DMS114 treated with DMSO at 0.1 percent for 48 hours (cell line): ENCODE data around the gene NFATC2.
"Not testable (repeated sequence)": the region's sequence is repeated elsewhere in the genome, so short reads cannot be mapped to it uniquely, and the experiment has no call there.

Experiments used
- DNase-seq: peaks from one replicate; lab custom pipeline; 2025; ENCODE audit not compliant: unreplicated experiment; lab: John Stamatoyannopoulos, UW

NFATC2 gene

DNA sequence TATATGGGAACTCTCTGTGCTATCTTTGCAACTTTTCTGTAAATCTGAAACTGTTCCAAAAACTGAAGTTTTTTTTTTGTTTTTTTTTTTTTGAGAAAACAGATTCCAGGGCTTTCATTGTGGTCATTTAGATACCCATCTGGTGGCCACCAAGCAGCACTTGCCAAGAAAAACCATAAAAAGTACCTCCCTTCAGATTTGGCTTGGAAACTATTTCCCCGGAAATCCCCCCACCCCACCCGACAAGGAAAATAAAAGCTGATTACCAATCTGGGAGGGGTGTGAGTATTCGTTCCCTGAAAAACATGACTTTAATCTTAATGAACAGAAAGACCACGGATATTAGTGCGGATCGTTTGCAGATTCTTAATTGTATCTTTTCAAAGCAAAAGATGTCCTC, 1.9 kb downstream of the NFATC2 start:
- DNase-seq = no peak

DNA sequence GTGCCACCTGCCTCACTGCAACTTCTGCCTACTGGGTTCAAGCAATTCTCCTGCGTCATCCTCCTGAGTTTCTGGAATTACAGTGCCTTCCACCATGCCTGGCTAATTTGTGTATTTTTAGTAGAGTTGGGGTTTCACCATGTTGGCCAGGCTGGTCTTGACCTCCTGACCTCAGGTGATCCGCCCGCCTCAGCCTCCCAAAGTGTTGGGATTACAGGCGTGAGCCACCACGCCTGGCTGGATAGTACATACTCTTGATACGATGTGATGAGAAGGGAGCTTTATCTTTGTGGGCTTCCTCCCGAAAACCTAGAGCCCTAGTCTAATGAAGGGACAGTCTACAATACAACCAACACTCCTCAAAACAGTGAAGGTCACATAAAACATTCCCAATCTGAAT, 2.4 kb downstream of the NFATC2 start:
- DNase-seq = not testable (repeated sequence)

DNA sequence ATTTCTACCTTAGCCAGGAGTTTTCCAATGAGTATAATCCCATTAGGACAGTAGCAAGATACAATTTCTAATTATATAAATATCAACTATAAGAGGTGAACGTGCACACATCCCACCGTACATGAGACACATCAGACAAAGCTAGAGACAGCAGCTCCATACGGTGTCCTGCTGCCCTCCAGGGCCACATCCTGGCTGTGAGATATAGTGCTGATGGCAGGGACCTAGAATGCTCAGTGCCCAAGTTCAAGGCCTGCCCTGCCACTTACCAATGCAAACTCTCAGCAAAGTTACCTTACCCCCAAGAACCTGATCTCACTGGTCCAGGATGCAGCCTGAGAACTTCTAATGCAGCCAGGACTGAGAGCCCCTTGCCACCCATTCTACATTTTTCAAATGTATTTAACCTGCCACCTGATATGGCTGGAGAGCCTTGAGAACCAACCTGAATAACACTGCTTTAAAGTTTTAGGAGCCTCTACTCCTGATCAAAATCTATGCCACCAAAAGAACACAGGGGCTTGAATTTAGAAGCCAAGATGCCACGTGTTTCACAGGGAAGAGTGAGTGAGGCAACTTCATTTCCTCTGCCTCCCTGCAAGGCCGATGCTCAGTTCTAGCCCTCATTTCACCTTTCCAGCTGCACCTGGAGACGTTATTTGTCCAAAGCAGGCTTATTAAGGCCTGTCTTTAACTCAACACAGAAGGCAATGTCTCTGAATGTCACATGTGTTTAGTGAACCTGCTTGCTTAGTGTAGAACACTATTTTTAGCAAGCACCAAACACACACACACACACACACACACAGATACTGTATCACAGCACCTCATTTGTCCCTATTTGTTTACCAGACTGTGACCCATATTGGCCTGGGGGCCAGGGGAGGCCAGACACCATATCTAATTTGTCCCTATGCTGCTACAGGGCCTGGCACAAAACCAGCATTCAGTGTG, 6.1 kb downstream of the NFATC2 start:
- DNase-seq = no peak

DNA sequence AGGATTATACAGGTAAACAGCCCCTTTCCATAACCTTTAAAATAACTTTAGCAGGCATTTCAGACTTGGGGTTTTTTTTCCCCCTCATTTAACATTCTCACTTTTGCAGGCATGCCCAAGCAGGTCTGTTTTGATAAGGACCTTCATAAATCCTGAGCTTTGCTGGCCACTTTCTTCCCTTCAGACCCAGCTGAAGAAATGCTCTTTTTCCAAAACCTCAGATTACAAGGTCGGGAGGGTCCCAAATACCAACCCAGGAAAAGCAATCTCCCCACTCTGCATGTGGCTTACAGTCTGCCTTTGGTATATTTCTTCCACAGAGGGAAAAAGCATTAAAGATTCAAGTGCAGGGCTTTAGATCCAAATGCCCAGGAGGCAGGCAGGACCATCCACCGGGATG, 6.8 kb downstream of the NFATC2 start:
- DNase-seq = no peak

DNA sequence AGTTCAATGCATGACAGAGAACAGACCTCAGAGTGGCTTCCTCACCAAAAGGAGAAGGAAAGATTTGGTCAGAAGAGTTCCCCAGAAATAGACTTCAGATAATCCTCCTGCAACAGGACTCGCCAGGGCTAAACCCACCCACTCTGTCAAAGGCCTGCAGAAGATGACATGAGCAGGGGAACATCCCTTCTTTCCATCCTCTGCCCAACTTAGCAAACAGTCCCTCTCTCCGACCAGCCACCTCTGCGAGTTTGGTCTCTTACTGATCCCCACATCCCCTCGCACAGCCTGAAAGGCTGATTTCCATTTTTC, 7.5 kb downstream of the NFATC2 start:
- DNase-seq = no peak

DNA sequence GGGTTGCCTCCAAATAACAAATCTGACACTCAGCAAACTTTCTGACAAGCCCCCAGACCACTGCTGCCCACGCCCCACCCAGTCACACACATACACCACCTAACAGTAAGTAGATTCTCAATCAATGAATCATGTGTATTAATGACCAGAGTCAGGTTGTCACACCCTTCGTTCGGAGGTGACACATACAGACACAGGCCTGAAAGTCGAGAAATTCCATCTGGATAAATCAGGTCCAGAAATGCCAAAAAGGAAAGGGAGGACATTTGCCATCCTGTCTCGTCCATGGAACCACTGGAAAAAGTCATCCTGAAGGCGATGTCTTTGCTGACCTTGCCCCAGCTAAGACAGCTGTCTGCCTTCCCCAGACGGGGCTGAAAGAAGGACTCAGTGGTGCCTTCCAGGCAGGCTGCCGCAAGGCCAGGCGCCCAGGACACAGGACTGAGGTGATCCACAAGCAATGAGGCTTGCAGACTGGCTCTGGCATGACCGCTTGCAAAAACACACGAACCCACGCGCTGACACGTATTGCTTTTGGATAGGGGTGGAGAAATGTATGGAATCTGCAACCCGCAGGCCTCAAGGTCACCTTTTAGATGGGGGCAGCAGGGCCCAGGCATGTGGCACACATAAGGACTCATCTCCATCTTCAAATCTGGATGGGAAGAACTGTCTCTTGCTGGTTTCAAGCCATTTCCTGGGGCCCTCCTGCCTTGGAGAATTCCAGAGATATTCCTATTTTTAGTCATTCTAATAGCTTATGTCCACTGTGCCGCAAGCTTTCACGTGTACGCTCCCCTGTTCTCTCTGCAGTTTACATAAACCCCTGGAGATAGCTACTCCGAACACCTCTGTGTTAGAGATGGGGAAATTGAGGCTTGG, 9.0 kb downstream of the NFATC2 start:
- no peak for DNase-seq

DNA sequence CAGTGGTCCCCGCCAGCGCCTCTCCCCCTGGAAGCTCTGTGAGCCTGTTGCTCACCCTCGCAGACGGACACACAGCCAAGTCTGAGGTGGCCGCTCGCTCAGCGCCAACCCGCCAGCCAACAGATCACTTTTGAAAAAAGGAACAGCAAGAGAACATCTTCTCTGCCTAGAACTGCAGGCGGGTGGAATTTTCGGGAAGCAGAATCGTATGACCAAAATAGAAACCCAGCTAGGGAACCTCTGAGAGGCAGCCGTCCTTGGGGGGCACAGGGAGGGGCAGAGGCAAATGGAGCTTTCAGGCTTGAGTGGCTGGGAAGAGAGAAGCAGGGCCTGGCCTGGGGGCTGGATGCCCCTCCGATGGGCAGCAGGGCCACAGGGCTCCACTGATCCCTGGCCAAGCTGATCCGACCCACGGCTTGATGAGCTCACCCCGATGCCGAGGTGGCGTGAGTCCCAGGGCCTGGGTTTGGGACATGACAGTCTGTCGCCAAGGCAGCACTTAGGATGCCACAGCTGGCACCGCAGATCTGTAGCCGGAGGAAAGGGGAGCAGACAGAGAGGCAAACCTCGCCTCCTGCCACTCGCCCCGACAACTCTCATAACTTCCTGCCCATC, 9.8 kb downstream of the NFATC2 start:
- DNase-seq = no peak

DNA sequence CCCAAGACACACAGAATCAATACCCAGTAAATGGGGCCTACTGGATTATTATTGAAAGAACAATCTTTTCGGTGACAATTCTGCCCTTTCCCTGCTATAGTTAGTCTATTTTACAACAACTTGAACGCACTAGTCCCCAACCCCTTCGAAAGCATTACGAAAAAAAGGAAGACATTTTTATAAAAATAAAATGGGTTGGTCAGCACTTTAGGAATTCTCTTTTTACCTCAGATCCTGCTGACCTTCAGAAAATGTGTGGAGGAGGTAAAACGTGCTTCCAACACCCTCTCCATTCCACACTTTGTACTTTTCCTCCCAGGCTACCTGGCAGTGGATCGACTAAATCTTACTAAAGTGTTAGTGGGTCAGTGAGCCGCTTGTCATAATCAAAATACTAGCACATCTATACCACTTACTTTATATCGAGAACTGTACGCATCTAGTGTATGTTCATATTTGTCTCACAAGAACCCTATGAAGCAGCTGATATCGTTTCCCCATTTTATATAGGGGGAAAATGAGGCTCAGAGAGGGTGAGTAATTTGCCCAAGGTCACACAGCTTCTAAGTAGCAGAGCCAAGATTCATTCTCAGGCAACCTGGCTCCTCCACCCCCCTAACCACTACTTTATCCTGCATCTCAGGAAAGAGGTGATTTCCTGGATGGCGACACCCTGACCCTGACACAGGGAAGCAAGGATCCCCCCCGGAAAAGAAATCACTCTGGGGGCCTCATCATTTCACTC, 10.6 kb downstream of the NFATC2 start:
- no peak for DNase-seq

DNA sequence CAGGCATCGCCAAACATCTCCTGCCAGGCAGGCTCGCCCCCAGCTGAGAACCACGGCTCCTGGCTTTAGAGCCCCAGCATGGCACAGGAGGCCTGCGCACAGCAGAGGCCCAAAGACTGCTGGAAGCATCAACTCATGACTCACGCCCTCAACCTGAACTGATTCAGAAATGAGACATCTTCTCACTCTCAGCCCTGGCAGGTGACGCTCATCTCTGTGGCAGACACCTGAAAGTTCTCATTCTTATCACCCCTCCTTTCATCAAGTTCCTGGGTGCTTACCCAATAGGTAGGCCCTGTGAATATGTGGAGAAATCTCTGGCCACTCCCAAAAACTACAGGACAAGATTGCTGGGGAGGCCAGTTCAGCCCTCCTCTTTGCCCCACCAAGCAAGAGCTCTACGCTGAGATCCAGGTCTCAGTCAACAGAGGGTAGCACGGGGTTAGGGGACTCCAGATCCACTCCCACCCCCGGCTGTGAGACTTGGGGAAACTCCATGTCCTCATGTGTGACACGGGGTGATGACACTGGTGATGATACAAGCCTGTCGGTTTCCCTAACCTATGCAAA, 11.3 kb downstream of the NFATC2 start:
- DNase-seq = no peak

DNA sequence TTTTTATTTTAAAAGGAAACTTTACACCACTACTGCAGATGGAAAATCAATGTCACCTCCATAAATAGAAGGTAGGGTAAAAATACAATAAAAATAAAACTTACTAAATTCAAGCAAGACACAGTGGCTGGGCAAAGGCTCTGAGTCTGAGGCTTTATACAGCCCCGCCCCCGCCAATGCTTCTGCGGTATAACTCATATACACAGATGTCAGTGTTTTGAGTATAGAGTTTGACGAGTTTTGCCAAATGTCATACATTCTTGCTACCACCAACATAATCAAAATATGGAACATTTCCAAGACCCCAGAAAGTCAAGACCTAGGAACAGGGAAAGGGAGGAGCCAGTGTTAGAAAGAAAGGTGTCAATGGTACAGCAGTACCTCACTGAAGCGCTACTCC, 12.8 kb downstream of the NFATC2 start:
- DNase-seq = no peak

DNA sequence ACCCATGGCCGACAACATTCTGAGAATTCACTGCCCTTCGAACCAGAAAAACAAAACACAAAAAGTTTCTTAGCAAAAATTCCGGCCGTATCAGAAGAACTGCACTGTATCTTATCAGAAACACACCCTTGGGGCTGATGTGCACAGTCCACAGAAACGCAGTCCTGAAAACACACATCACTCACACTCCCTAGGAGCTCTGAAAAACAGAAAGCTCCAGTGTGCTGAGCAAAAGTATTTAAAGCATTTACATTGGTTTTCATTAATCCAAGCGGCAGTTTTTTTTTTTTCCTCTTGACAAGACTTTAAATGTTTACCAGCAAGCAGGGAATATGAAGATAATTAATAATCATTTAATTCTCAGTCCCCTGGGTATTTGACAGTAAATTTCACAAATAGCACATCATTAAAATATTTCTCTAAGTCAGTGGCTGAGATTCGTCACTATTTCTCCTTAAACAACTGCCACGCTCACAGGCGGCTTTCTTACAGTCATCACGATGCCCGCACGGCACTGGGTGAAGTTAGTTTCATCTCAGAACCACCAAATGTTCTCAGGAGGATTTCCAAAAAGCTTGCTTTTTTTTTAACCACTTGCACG, 13.3 kb downstream of the NFATC2 start:
- DNase-seq = no peak

DNA sequence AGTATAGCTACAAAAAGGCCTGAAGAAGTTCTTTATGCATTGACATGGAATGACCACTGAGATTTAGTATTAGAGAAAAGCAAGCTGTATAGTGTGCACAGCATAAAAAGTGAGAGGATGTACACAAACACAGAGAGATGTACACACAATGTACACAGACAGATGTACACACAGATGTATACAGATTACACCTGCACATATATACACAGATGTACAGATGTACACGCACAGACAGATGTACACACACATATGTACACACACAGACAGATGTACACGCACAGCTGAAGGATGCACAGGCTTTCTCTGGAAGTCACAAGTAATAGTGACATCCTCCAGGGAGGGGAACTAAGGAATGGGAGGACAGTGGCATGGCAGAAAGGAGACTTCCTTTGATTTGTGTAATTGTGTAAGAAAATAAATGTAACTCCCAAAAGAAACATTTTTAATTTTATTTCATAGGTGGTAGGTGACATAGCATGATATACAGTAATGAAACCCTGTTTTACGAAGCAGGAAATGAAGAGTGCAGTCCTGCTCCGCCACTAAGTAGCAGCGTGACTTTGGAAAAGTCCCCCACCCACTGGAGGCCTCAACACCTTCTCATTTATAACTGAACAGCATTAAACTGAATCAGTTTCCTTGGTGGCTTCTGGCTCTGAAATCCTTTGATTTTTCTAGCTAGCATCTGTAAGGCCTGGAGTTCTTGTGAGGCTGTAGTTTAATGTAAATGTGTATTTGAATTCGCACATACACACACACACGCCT, 14.1 kb downstream of the NFATC2 start:
- DNase-seq = no peak

DNA sequence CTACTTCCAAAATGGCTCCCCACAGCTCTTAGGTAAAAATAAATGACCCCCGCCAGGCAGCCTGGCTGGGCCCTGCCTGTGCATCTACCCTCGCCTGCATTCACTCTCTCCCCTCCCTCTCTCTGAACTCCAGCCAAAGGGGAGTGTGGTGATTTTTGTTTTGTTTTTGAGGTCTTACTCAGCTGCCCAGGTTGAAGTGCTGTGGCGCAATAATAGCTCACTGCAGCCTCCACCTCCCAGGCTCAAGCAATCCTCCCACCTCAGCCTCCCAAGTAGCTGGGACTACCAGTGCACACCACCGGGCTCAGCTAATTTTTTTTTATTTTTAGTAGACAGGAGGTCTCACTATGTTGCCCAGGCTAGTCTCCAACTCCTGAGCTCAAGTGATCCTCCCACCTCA, 15.8 kb downstream of the NFATC2 start:
- no peak for DNase-seq

DNA sequence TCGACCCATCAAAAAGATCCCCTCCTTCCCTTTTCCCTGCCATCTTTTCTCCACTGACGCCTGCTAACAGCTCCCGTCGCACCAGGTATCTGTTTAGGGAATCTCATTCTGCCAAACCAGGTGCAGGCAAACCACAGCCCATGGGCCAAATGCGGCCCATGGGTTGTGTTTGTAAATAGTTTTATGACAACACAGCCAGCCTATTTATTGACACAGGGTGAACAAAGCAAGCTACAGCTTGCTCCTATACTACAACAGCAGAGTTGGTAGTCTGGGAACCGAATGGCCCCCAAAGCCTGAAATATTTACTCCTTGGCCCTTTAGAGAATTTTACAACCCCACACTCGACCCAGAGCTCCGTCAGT, 16.4 kb downstream of the NFATC2 start:
- DNase-seq = no peak

DNA sequence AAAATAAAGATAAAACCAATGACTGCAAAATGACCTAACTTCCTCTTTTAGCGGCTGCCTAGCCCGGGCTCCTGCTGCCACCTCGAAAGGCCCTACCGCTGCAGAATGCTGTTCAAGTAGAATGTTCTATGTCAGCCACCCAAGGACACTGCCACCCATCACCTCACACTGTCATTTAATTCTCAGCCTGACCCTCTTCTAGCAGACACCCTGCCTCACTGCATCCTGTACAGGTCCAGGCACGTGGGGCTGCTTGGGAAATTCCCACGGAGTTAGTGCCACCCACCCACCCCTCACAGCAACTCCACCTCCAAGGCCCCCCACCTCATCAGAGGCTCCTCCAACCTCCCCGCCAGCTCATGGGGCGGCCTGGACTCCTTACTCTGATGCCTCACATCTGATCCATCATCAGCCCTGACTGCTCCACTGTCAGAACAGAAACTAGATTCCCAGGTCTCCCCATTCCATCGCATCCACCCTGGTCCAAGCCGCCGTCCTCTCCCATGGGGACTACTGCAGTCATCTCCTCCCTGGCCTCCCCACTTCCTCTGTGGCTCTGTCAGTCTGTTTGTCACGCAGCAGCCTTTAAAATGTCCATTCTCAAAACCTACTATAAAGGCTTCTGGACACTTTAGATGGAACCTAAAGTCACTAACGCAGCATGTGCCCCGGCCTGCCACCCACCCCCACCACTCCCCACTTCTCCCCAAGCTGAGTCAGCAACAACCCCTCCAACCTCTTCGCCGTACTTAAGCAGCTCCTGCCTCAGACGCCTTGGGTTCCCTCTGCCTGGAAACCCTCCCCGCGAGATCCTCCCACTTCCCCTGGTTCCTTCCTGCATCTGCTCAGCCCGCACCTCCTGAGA, 17.0 kb downstream of the NFATC2 start:
- DNase-seq = no peak

DNA sequence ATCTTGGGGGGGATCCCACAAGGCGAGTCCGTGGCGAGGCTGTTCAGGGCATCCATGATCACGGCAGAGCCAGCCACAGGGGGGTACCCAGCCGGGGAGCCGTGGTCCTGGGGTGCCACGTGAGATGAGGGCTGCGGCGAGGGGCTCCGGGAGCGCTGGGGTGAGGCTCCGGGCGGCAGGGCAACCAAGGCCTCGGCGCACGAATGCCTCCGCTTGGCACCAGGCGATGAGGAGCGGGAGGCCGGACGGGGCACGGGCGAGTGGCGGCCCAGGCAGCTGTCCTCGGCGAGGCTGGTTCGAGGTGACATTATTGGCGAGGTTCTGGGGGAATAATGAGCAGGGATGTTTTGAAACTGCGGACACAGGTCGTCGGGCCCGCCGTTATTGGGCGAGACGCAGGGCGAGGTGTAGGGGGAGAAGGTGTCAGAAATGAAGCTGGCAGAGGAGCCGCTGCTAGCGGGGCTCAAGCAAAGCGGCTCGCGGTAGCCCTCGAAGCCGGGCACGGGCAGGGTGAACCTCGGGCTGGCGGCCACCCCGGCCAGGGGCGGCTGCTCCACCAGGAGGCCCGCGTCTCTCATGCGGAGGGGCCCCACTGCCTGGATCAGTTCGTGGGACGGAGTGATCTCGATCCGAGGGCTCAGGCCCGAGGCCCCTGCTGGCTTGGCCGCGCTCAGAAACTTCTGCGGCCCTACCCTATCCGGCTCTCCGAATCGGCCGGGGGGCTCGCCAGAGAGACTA, 19.1 kb downstream of the NFATC2 start:
- no peak for DNase-seq

DNA sequence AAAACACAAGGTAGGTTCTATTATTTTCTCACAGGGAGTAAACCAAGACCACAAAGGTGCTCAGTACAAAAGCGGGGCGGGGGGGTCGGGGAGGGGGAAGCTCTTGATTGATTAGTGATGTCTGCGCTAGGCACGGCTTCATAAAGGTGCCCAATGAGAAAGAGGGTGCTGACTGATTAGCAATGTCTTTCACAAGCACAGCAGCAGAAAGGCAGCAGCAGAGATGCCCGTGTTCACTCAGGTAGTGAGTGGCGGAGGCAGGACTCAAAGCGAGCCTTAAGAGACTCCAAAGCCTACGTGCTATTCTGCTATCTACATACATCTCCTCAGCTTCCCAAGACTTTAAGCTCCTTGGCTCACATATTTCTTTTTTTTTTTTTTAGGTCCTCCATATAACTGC, 20.3 kb downstream of the NFATC2 start:
- DNase-seq = no peak

DNA sequence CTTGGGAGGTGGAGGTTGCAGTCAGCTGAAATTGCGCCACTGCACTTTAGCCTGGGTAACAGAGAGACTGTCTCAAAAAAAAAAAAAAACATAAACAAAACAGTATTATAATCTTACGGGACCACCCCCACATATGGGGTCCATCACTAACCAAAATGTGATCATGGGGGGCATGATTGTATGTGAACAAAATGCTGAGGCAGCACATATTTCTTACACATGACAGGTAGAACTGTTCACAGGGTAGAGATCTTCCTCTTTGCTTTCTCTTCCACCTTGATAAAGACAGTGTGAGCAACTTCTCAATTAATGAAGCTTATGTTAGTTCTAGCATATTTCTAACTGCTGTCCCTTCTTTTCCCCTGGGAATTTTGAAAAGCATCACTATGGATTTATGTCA, 24.7 kb downstream of the NFATC2 start:
- DNase-seq = no peak
